ENCODE results near the gene PSME2. TPM values are rescaled to one million over a fixed set of nuclear protein-coding genes. Genes with fewer than 3 reads are reported as not detected.

Gene PSME2
- total RNA-seq, 1 donor from 2014 or later = 120 TPM

- Mint-ChIP-seq H3K9me3 (ENCODE audit: low read depth) (no peaks in the 10 kb centered on the region), H3K27me3 (no peaks in the 10 kb centered on the region), H3K4me1 (ENCODE audit: low read depth) (peaks cover 22% of the 10 kb centered on the region), H3K36me3 (ENCODE audit: insufficient read depth) (peaks cover 27% of the 10 kb centered on the region), H3K4me3 (ENCODE audit: low read depth) (peak overlapping the region; percentile 89), H3K27ac (peak overlapping the region; percentile 96)
- DNase-seq (ENCODE audit: low spot score, unreplicated experiment) = no peak
- TF ChIP-seq CTCF (IDR thresholded peaks at IDR 0.05; ENCODE audit: unreplicated experiment) = no peak
These were observed 26.0 kb upstream of the PSME2 start for GRCh38 chr14:24172261-24172860.

GRCh38 chr14:24171422-24172260 lies 25.2 kb upstream of the PSME2 start, which contains the start of gene REC8:
TSS of gene REC8 (plus strand) at chr14:24172080. CDS start at chr14:24172553, 473 bp downstream.
- Mint-ChIP-seq H3K36me3 (ENCODE audit: insufficient read depth) (peaks cover 25% of the 10 kb centered on the region), H3K4me3 (ENCODE audit: low read depth) (peak within 1 kb of the TSS; percentile 89), H3K27ac (peak within 1 kb of the TSS; percentile 96), H3K27me3 (no peaks in the 10 kb centered on the region), H3K9me3 (ENCODE audit: low read depth) (no peaks in the 10 kb centered on the region), H3K4me1 (ENCODE audit: low read depth) (peaks cover 19% of the 10 kb centered on the region)
- TF ChIP-seq CTCF (IDR thresholded peaks at IDR 0.05; ENCODE audit: unreplicated experiment) = no peak
- DNase-seq (ENCODE audit: low spot score, unreplicated experiment) = peak; percentile 96

- peaks cover 5% of the 10 kb centered on the region for H3K4me1 Mint-ChIP-seq (ENCODE audit: low read depth)
- no peaks in the 10 kb centered on the region for H3K27me3 Mint-ChIP-seq
- no peak for TF ChIP-seq CTCF (IDR thresholded peaks at IDR 0.05; ENCODE audit: unreplicated experiment)
- H3K36me3 Mint-ChIP-seq (ENCODE audit: insufficient read depth) = peaks cover 21% of the 10 kb centered on the region
- no peak for DNase-seq (ENCODE audit: low spot score, unreplicated experiment)
- no peaks in the 10 kb centered on the region for H3K9me3 Mint-ChIP-seq (ENCODE audit: low read depth)
- peak overlapping the region; percentile 73 for H3K27ac Mint-ChIP-seq
- no peak overlapping the region for H3K4me3 Mint-ChIP-seq (ENCODE audit: low read depth)
These were observed 21.2 kb upstream of the PSME2 start for GRCh38 chr14:24167469-24168114.

GRCh38 chr14:24165785-24166184 lies 19.4 kb upstream of the PSME2 start:
- no peak for TF ChIP-seq CTCF (IDR thresholded peaks at IDR 0.05; ENCODE audit: unreplicated experiment)
- H3K4me1 Mint-ChIP-seq (ENCODE audit: low read depth) = peaks cover 15% of the 10 kb centered on the region
- DNase-seq (ENCODE audit: low spot score, unreplicated experiment) = no peak
- no peak overlapping the region for H3K27ac Mint-ChIP-seq
- H3K9me3 Mint-ChIP-seq (ENCODE audit: low read depth) = no peaks in the 10 kb centered on the region
- no peak overlapping the region for H3K4me3 Mint-ChIP-seq (ENCODE audit: low read depth)
- H3K27me3 Mint-ChIP-seq = no peaks in the 10 kb centered on the region
- H3K36me3 Mint-ChIP-seq (ENCODE audit: insufficient read depth) = peaks cover 21% of the 10 kb centered on the region

GRCh38 chr14:24164518-24164991 lies 18.1 kb upstream of the PSME2 start:
- Mint-ChIP-seq H3K36me3 (ENCODE audit: insufficient read depth) (peaks cover 27% of the 10 kb centered on the region), H3K4me1 (ENCODE audit: low read depth) (peaks cover 16% of the 10 kb centered on the region), H3K9me3 (ENCODE audit: low read depth) (no peaks in the 10 kb centered on the region), H3K4me3 (ENCODE audit: low read depth) (no peak overlapping the region), H3K27me3 (no peaks in the 10 kb centered on the region), H3K27ac (no peak overlapping the region)
- no peak for DNase-seq (ENCODE audit: low spot score, unreplicated experiment)
- TF ChIP-seq CTCF (IDR thresholded peaks at IDR 0.05; ENCODE audit: unreplicated experiment) = no peak
